Right lobe of liver (tissue), 6 donors: ENCODE measurements around the gene WDSUB1. TPM values are rescaled to one million over a fixed set of nuclear protein-coding genes. Genes with fewer than 3 reads are reported as not detected.

Experiments
- ATAC-seq, 4 donors: fragments of 200-7000 bp; cut with Tn5 transposase; one replicate each; pipeline ENCODE4 v1.9.1; 2020; ENCODE audit warnings: mild to moderate bottlenecking in 4 of 4, moderate library complexity in 4 of 4
- DNase-seq, 3 donors: peaks; one replicate each; pipeline ENCODE4 v3.0.0-alpha.2; 2020
- H3K27ac ChIP-seq, 3 donors: fragments of 200-600 bp; one replicate each; pipeline ENCODE4 v1.8.0; 2022
- H3K27me3 ChIP-seq, 2 donors: fragments of 200-600 bp; one replicate each; pipeline ENCODE4 v1.8.0; 2022
- H3K36me3 ChIP-seq, 4 donors: fragments of 200-600 bp; sonication (generic) in 1 of 4; one replicate each; pipeline versions ENCODE4 v1.5.1 to v1.8.0; 2017 to 2022; ENCODE audit warnings: control low read depth in 1 of 4
- H3K4me1 ChIP-seq, 4 donors: fragments of 200-600 bp; sonication (generic) in 1 of 4; one replicate each; pipeline versions ENCODE4 v1.5.1 to v1.8.0; 2017 to 2022; ENCODE audit warnings: control low read depth in 1 of 4
- H3K4me3 ChIP-seq, 3 donors: fragments of 200-600 bp; one replicate each; pipeline ENCODE4 v1.8.0; 2022
- H3K9me3 ChIP-seq, 4 donors: fragments of 200-600 bp; sonication (generic) in 1 of 4; one replicate each; pipeline versions ENCODE4 v1.5.1 to v1.8.0; 2017 to 2022; ENCODE audit warnings: control low read depth in 1 of 4
- POLR2A ChIP-seq: fragments of 450-650 bp; IDR thresholded peaks from one replicate; pipeline ENCODE4 v1.6.1; 2017; ENCODE audit warnings: antibody characterized with exemption, mild to moderate bottlenecking
- WGBS: methylation state at CpG from one replicate; pipeline ENCODE4 v1.1.6; 2018; ENCODE audit warnings: low coverage, low lambda C conversion rate; ENCODE audit not compliant: insufficient coverage; ENCODE audit errors: missing lambda C conversion rate; 5-methylcytosine and 5-hydroxymethylcytosine counted together
- intact Hi-C, 2 donors: fragments of 100-400 bp; cut with DNase I; formaldehyde crosslinking; loops; one replicate each; pipeline versions ENCODE4 v1.11.2 to v1.14.1; 2022
- microRNA-seq, 2 donors: library from miRNA; unstranded; fragments of <30 nt; microRNA quantifications; one replicate each; pipeline ENCODE4, GENCODE V29; 2019 to 2020
- small RNA-seq, 2 experiments: library from RNA; depleted of rRNA; stranded (forward); fragments of <200 nt; gene quantifications; one replicate each; pipeline ENCODE3, GENCODE V24; 2016
- total RNA-seq, 6 experiments: library from RNA; depleted of rRNA in 2 of 6; stranded (reverse); fragments of >200 nt in 2 of 6; fragmentation: NEBNext Ultra II Directional in 3 of 6; extraction: Animal tissue kit (Norgen Biotek cat#: 25700) in 3 of 6; gene quantifications; one replicate each; pipeline versions ENCODE4 v1.1.0 to v1.2.4, GENCODE V29; 2016 to 2023
- TF ChIP-seq, protein P1 (sequence below), 4 donors: fragments of 200-600 bp in 3 of 4; fragments of 450-650 bp in 1 of 4; IDR thresholded peaks; one replicate each; pipeline versions ENCODE4 v1.5.1 to v1.8.0; 2016 to 2022; ENCODE audit warnings: antibody characterized with exemption in 4 of 4, mild to moderate bottlenecking in 2 of 4
- donor health status: DM: no; HTN: yes; CAD: no.
- donor health status: DM: no; HTN: no; CAD: no.
- donor health status: DM: no; HTN: no; CAD: no.
- donor health status: DM: no; HTN: yes; CAD: no.
- donor health status: DM: no; HTN: yes; CAD: no.

The WDSUB1 gene
- total RNA-seq, 6 experiments from 2014 or later = 2.2 to 4.3 (median 3.2) TPM

DNA sequence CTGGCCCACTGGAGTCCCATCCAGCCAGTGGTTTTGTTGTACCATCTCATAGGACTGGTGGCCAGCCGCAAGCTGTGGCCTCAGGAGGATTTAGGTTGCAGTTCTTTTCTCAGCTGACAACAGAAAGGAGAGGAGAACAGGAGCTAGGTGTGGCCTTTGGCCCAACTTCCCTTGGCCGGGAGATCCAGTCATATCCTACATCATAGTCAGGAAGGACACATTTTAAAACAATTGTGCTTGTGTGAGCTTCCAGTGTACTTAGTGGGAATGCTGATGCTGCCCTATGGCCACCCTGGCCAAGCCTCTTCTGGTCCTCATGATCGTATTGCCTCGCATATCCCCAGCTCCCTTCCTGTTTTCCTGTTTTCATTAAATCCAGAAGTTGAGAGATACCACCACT lies 98.1 kb downstream of the WDSUB1 start:
- H3K9me3 ChIP-seq = no peaks in the 10 kb centered on the region
- WGBS = 75% methylated on average over 3 of the region's 4 CpGs
- H3K36me3 ChIP-seq = peaks cover 0 to 13% (median 0%) of the 10 kb centered on the region in 4 donors
- TF ChIP-seq, protein P1, sequence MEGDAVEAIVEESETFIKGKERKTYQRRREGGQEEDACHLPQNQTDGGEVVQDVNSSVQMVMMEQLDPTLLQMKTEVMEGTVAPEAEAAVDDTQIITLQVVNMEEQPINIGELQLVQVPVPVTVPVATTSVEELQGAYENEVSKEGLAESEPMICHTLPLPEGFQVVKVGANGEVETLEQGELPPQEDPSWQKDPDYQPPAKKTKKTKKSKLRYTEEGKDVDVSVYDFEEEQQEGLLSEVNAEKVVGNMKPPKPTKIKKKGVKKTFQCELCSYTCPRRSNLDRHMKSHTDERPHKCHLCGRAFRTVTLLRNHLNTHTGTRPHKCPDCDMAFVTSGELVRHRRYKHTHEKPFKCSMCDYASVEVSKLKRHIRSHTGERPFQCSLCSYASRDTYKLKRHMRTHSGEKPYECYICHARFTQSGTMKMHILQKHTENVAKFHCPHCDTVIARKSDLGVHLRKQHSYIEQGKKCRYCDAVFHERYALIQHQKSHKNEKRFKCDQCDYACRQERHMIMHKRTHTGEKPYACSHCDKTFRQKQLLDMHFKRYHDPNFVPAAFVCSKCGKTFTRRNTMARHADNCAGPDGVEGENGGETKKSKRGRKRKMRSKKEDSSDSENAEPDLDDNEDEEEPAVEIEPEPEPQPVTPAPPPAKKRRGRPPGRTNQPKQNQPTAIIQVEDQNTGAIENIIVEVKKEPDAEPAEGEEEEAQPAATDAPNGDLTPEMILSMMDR (IDR thresholded peaks at IDR 0.05) = no peak
- no peak for TF ChIP-seq POLR2A
- H3K4me3 ChIP-seq = no peak overlapping the region
- ATAC-seq (peak; percentile 32 to 75 (median 62)), DNase-seq (no peak)
- intact Hi-C loops = no loop called here
- H3K27ac ChIP-seq = no peak overlapping the region
- no peaks in the 10 kb centered on the region for H3K27me3 ChIP-seq
- H3K4me1 ChIP-seq = no peaks in the 10 kb centered on the region

DNA sequence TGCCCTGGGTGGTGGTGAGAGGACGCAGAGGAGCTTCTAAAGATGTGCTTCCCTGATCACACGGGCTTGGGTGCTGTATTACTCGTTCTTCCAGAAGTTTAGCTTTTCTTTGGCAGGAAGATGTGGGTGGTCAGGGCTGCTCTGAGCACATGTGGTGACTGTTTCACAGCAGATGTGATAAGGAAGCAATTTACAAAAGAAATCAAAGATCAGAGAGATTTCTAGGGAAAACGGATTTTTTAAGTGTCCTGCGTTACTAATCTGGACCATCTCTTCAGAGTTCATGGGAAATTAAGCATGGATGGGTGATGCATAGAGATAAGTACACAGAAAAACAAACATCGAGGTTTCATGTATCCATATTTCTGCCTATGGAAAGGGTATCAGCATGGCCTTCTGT lies 99.4 kb downstream of the WDSUB1 start:
- WGBS = 64% methylated on average over 5 of the region's 6 CpGs
- no peaks in the 10 kb centered on the region for H3K9me3 ChIP-seq
- no peak overlapping the region for H3K27ac ChIP-seq
- TF ChIP-seq, protein P1 (IDR thresholded peaks at IDR 0.05) = no peak
- no peak for TF ChIP-seq POLR2A
- DNase-seq (no peak), ATAC-seq (no peak)
- no peaks in the 10 kb centered on the region for H3K4me1 ChIP-seq
- intact Hi-C loops = no loop called here
- H3K27me3 ChIP-seq = no peaks in the 10 kb centered on the region
- H3K4me3 ChIP-seq = no peak overlapping the region
- peaks cover 0 to 13% (median 0%) of the 10 kb centered on the region in 4 donors for H3K36me3 ChIP-seq

DNA sequence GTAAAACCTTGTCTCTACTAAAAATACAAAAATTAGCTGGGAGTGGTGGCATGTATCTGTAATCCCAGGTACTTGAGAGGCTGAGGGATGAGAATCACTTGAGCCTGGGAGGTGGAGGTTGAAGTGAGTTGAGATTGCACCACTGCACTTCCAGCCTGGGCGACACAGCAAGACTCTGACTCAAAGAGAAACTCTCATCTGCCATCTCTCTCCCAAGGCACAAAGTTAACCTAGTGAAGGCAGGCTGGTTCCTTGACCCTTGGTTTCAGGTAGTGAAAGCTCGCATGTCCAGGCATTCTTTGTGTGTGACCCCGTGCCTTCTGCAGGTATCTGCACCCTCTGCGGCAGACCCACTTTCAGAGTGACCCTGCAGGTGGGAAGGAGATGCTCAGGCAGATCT lies 100.0 kb downstream of the WDSUB1 start:
- intact Hi-C loops = no loop called here
- no peaks in the 10 kb centered on the region for H3K9me3 ChIP-seq

More for the DNA sequence above, 100.0 kb downstream of the WDSUB1 start:
- WGBS = no CpG with 5 or more reads among the region's 4 CpGs
- Histone ChIP-seq H3K36me3 (peaks cover 0 to 13% (median 0%) of the 10 kb centered on the region in 4 donors), H3K27me3 (no peaks in the 10 kb centered on the region), H3K4me3 (no peak overlapping the region), H3K4me1 (no peaks in the 10 kb centered on the region), H3K27ac (no peak overlapping the region)
- DNase-seq = no peak
- ATAC-seq = no peak
- TF ChIP-seq, protein P1 (IDR thresholded peaks at IDR 0.05) = no peak
- TF ChIP-seq POLR2A = no peak

Small RNA genes within 50 kb of the gene (microRNA-seq; reads per million reads assigned to microRNA genes)
- gene MIR6888 = 0 reads per million in 2 donors

Small RNA genes within 50 kb of the gene (small RNA-seq; reads per million reads assigned to genes)
- 0 reads per million in 2 experiments for gene MIR6888
